ENCODE results near the gene ZNF630. TPM values are rescaled to one million over a fixed set of nuclear protein-coding genes. Genes with fewer than 3 reads are reported as not detected.
A peak's percentile ranks its signal among the peaks of the same experiment; 100 is the strongest.
"Not testable (repeated sequence)": the region's sequence is repeated elsewhere in the genome, so short reads cannot be mapped to it uniquely, and the experiment has no call there.

ZNF630 gene
- polyA plus RNA-seq, 1 donor from 2014 or later: 2.3 TPM

GRCh38 chrX:48022100-48022499 lies 49.3 kb downstream of the ZNF630 start:
- no peaks in the 10 kb centered on the region for H3K9me3 ChIP-seq (ENCODE audit: low read length)
- no peak overlapping the region for H3K9ac ChIP-seq (ENCODE audit: low read length)
- no peaks in the 10 kb centered on the region for H4K20me1 ChIP-seq (ENCODE audit: insufficient read depth)
- H3K27me3 ChIP-seq (ENCODE audit: insufficient read depth, low read depth, low read length): no peaks in the 10 kb centered on the region
- no peaks in the 10 kb centered on the region for H3K79me2 ChIP-seq (replicated peaks; ENCODE audit: insufficient read depth, low read length)
- no peaks in the 10 kb centered on the region for H3F3A ChIP-seq (ENCODE audit: insufficient read depth, low read length, poor library complexity, severe bottlenecking)
- no peaks in the 10 kb centered on the region for H3K36me3 ChIP-seq (ENCODE audit: insufficient read depth, low read length)
- no peak overlapping the region for H3K27ac ChIP-seq (ENCODE audit: low read length)
- no peaks in the 10 kb centered on the region for H3K9me2 ChIP-seq (ENCODE audit: insufficient read depth, low read length)
- H2AFZ ChIP-seq (ENCODE audit: low read depth, low read length): no peak overlapping the region
- H3K4me3 ChIP-seq (ENCODE audit: low read length): no peak overlapping the region
- no peak for TF ChIP-seq RAD21 (conservative IDR thresholded peaks at IDR 0.05)
- TF ChIP-seq MXI1 (conservative IDR thresholded peaks at IDR 0.05; ENCODE audit: poor library complexity, severe bottlenecking): no peak
- TF ChIP-seq EZH2 (IDR thresholded peaks at IDR 0.05; ENCODE audit: borderline replicate concordance, insufficient read depth, low read length, poor library complexity, severe bottlenecking): no peak
- TF ChIP-seq TAF1 (IDR thresholded peaks at IDR 0.05; ENCODE audit: low read depth): no peak
- no peak for TF ChIP-seq REST (IDR thresholded peaks at IDR 0.05; ENCODE audit: borderline replicate concordance)
- TF ChIP-seq POLR2AphosphoS5 (IDR thresholded peaks at IDR 0.05): no peak
- TF ChIP-seq CTCF (IDR thresholded peaks at IDR 0.05; ENCODE audit: poor library complexity, severe bottlenecking): no peak
- TF ChIP-seq SMC3 (conservative IDR thresholded peaks at IDR 0.05; ENCODE audit: poor library complexity): no peak
- TF ChIP-seq EP300 (conservative IDR thresholded peaks at IDR 0.05; ENCODE audit: poor library complexity, severe bottlenecking): no peak
- no peak overlapping the region for H3K4me2 ChIP-seq (ENCODE audit: low read length)

- no peak for TF ChIP-seq TAF1 (IDR thresholded peaks at IDR 0.05; ENCODE audit: low read depth)
- TF ChIP-seq RAD21 (conservative IDR thresholded peaks at IDR 0.05): no peak
- TF ChIP-seq MXI1 (conservative IDR thresholded peaks at IDR 0.05; ENCODE audit: poor library complexity, severe bottlenecking): no peak
- no peak for TF ChIP-seq CTCF (IDR thresholded peaks at IDR 0.05; ENCODE audit: poor library complexity, severe bottlenecking)
These were observed 50.2 kb downstream of the ZNF630 start for GRCh38 chrX:48021026-48021900.

GRCh38 chrX:48020472-48020871 lies 51.0 kb downstream of the ZNF630 start:
- H3K9me3 ChIP-seq (ENCODE audit: low read length); H3K36me3 ChIP-seq (ENCODE audit: insufficient read depth, low read length); H3K4me3 ChIP-seq (ENCODE audit: low read length); H3K27ac ChIP-seq (ENCODE audit: low read length); H4K20me1 ChIP-seq (ENCODE audit: insufficient read depth); H3K9ac ChIP-seq (ENCODE audit: low read length); H3K9me2 ChIP-seq (ENCODE audit: insufficient read depth, low read length); H3K4me2 ChIP-seq (ENCODE audit: low read length); H3K79me2 ChIP-seq (replicated peaks; ENCODE audit: insufficient read depth, low read length); H3K27me3 ChIP-seq (ENCODE audit: insufficient read depth, low read depth, low read length); H3F3A ChIP-seq (ENCODE audit: insufficient read depth, low read length, poor library complexity, severe bottlenecking); H2AFZ ChIP-seq (ENCODE audit: low read depth, low read length): not testable (repeated sequence)

More at GRCh38 chrX:48021026-48021900, 50.2 kb downstream of the ZNF630 start:
- H2AFZ ChIP-seq (ENCODE audit: low read depth, low read length): peak overlapping the region; percentile 56
- peak overlapping the region; percentile 88 for H3K27ac ChIP-seq (ENCODE audit: low read length)
- H3K27me3 ChIP-seq (ENCODE audit: insufficient read depth, low read depth, low read length): no peaks in the 10 kb centered on the region
- H3K9ac ChIP-seq (ENCODE audit: low read length): peak overlapping the region; percentile 86
- no peaks in the 10 kb centered on the region for H4K20me1 ChIP-seq (ENCODE audit: insufficient read depth)
- H3K36me3 ChIP-seq (ENCODE audit: insufficient read depth, low read length): no peaks in the 10 kb centered on the region
- H3K4me2 ChIP-seq (ENCODE audit: low read length): peak overlapping the region; percentile 35
- no peaks in the 10 kb centered on the region for H3F3A ChIP-seq (ENCODE audit: insufficient read depth, low read length, poor library complexity, severe bottlenecking)
- no peaks in the 10 kb centered on the region for H3K9me2 ChIP-seq (ENCODE audit: insufficient read depth, low read length)
- no peaks in the 10 kb centered on the region for H3K79me2 ChIP-seq (replicated peaks; ENCODE audit: insufficient read depth, low read length)
- H3K4me3 ChIP-seq (ENCODE audit: low read length): peak overlapping the region; percentile 69
- H3K9me3 ChIP-seq (ENCODE audit: low read length): no peaks in the 10 kb centered on the region

GRCh38 chrX:48019892-48020291 lies 51.5 kb downstream of the ZNF630 start:
- H2AFZ ChIP-seq (ENCODE audit: low read depth, low read length); H3K4me3 ChIP-seq (ENCODE audit: low read length): not testable (repeated sequence)

More at GRCh38 chrX:48019892-48020291, 51.5 kb downstream of the ZNF630 start:
- H3K27me3 ChIP-seq (ENCODE audit: insufficient read depth, low read depth, low read length); H3K4me2 ChIP-seq (ENCODE audit: low read length); H3K9ac ChIP-seq (ENCODE audit: low read length); H3K79me2 ChIP-seq (replicated peaks; ENCODE audit: insufficient read depth, low read length); H3K27ac ChIP-seq (ENCODE audit: low read length); H3F3A ChIP-seq (ENCODE audit: insufficient read depth, low read length, poor library complexity, severe bottlenecking); H3K36me3 ChIP-seq (ENCODE audit: insufficient read depth, low read length); H4K20me1 ChIP-seq (ENCODE audit: insufficient read depth); H3K9me3 ChIP-seq (ENCODE audit: low read length); H3K9me2 ChIP-seq (ENCODE audit: insufficient read depth, low read length): not testable (repeated sequence)
